Endothelial cell of umbilical vein (primary cell): ENCODE results near the gene NR6A1. TPM values are rescaled to one million over a fixed set of nuclear protein-coding genes. Genes with fewer than 3 reads are reported as not detected.

Source experiments
- BruUV-seq: library from RNA; stranded (reverse); fragments of 400-500 nt; replicated peaks from 2 replicates; lab custom pipeline; 2021; lab: Mats Ljungman, UMichigan
- CTCF ChIA-PET: fragments of 300-600, 350-600 bp; sonication (Branson Sonifier 250); formaldehyde crosslinking; loops from one replicate; lab custom pipeline; 2021; ENCODE audit warnings: antibody characterized with exemption, inconsistent platforms; lab: Charles Lee
- POLR2A ChIA-PET: fragments of 300-600, 350-600 bp; sonication (Branson Sonifier 250); formaldehyde crosslinking; loops from one replicate; lab custom pipeline; 2021; ENCODE audit warnings: antibody characterized with exemption, inconsistent platforms; lab: Charles Lee
- DNase-seq: peaks from one replicate; pipeline ENCODE4 v3.0.0-alpha.2; 2011; ENCODE audit warnings: low read depth, low spot score
- FAIRE-seq: peaks from 2 replicates; lab custom pipeline; 2011; peaks lifted over from hg19 to GRCh38; lab: Jason Lieb, UNC
- H2AFZ ChIP-seq: 2 replicates; pipeline ENCODE4 v1.6.0; 2012; ENCODE audit warnings: low read depth, low read length, control low read depth, inconsistent platforms
- H3K27ac ChIP-seq: 2 replicates; pipeline ENCODE4 v1.5.1; 2011; ENCODE audit warnings: low read depth, mild to moderate bottlenecking, control low read depth, low read length, moderate library complexity; ENCODE audit not compliant: insufficient read depth
- H3K27me3 ChIP-seq, 2 experiments: 2 replicates each; pipeline versions ENCODE4 v1.6.0 to v1.6.1; 2011; ENCODE audit warnings: low read length in 2 of 2, mixed read lengths in 1 of 2; ENCODE audit not compliant: control insufficient read depth in 2 of 2, insufficient read depth in 2 of 2
- H3K36me3 ChIP-seq, 2 experiments: 2 replicates in 1 of 2; 3 replicates in 1 of 2; pipeline ENCODE4 v1.5.1; 2011; ENCODE audit warnings: low read length in 2 of 2, mild to moderate bottlenecking in 1 of 2, moderate library complexity in 1 of 2; ENCODE audit not compliant: control insufficient read depth in 2 of 2, insufficient read depth in 2 of 2; ENCODE audit errors: extremely low read depth in 1 of 2
- H3K4me1 ChIP-seq: 3 replicates; pipeline ENCODE4 v1.5.1; 2011; ENCODE audit warnings: mild to moderate bottlenecking, low read length; ENCODE audit not compliant: control insufficient read depth, insufficient read depth; ENCODE audit errors: extremely low read depth
- H3K4me2 ChIP-seq: 2 replicates; pipeline ENCODE4 v1.6.1; 2011; ENCODE audit warnings: low read length, control low read depth, mixed read lengths; ENCODE audit not compliant: insufficient read depth
- H3K4me3 ChIP-seq, 3 experiments: fragments of 200-600 bp in 1 of 3; sonication (generic), shearing (Covaris generic) in 1 of 3; replicated peaks in 1 of 3; 2 replicates each; pipeline ENCODE4 v1.5.1; 2011 to 2016; ENCODE audit warnings: control low read depth in 3 of 3, low read length in 3 of 3, mild to moderate bottlenecking in 2 of 3, inconsistent platforms in 1 of 3, low read depth in 1 of 3, moderate library complexity in 1 of 3; ENCODE audit not compliant: insufficient read depth in 1 of 3
- H3K79me2 ChIP-seq: 2 replicates; pipeline ENCODE4 v1.6.0; 2012; ENCODE audit warnings: low read length, inconsistent platforms; ENCODE audit not compliant: control insufficient read depth, insufficient read depth
- H3K9ac ChIP-seq: replicated peaks from 2 replicates; pipeline ENCODE3; 2011; ENCODE audit warnings: low read length, control low read depth; ENCODE audit not compliant: insufficient read depth; ENCODE audit errors: extremely low read depth
- H3K9me1 ChIP-seq: replicated peaks from 3 replicates; pipeline ENCODE4 v1.6.0; 2011; ENCODE audit warnings: mild to moderate bottlenecking, low read length; ENCODE audit not compliant: control insufficient read depth, insufficient read depth; ENCODE audit errors: extremely low read depth
- H3K9me3 ChIP-seq: replicated peaks from 2 replicates; pipeline ENCODE4 v1.5.1; 2012; ENCODE audit warnings: low read length, inconsistent platforms; ENCODE audit not compliant: control insufficient read depth, insufficient read depth
- H4K20me1 ChIP-seq: replicated peaks from 2 replicates; pipeline ENCODE3; 2011; ENCODE audit warnings: mild to moderate bottlenecking, low read length; ENCODE audit not compliant: control insufficient read depth, insufficient read depth; ENCODE audit errors: extremely low read depth
- CTCF ChIP-seq, 2 donors: IDR thresholded peaks; 1 replicate in 1 of 2; 2 replicates in 1 of 2; pipeline ENCODE4 v1.5.1; 2011; ENCODE audit warnings: low read length in 2 of 2, mild to moderate bottlenecking in 2 of 2, moderate library complexity in 2 of 2, control low read depth in 1 of 2, inconsistent platforms in 1 of 2, low read depth in 1 of 2; ENCODE audit not compliant: insufficient read depth in 1 of 2; ENCODE audit errors: extremely low read depth in 1 of 2
- EZH2 ChIP-seq: IDR thresholded peaks from 2 replicates; pipeline ENCODE4 v1.6.1; 2012; ENCODE audit warnings: borderline replicate concordance, low read depth, mild to moderate bottlenecking, moderate library complexity, low read length, inconsistent platforms; ENCODE audit not compliant: severe bottlenecking
- FOS ChIP-seq: IDR thresholded peaks from 2 replicates; pipeline ENCODE4 v1.6.1; 2011; ENCODE audit warnings: mild to moderate bottlenecking, low read length, moderate library complexity, borderline replicate concordance; ENCODE audit not compliant: insufficient read depth
- GATA2 ChIP-seq: IDR thresholded peaks from 2 replicates; pipeline ENCODE4 v1.7.0; 2011; ENCODE audit warnings: low read depth, mild to moderate bottlenecking, moderate library complexity, mixed read lengths, low read length; ENCODE audit not compliant: insufficient read length, insufficient read depth
- JUN ChIP-seq: IDR thresholded peaks from 2 replicates; pipeline ENCODE4 v1.6.1; 2011; ENCODE audit warnings: borderline replicate concordance, low read depth; ENCODE audit not compliant: insufficient read length, insufficient read depth
- MYC ChIP-seq: IDR thresholded peaks from one replicate; pipeline ENCODE4 v1.6.1; 2011; ENCODE audit warnings: mild to moderate bottlenecking, low read depth, low read length
- POLR2A ChIP-seq: IDR thresholded peaks from 2 replicates; pipeline ENCODE4 v1.6.1; 2012; ENCODE audit warnings: low read depth, mild to moderate bottlenecking, control low read depth, low read length
- POLR2AphosphoS5 ChIP-seq: IDR thresholded peaks from 2 replicates; pipeline ENCODE4 v1.6.1; 2012; ENCODE audit warnings: low read depth, mild to moderate bottlenecking, control low read depth, low read length, moderate library complexity; ENCODE audit not compliant: insufficient read depth
- dilution Hi-C: fragments of 300-500 bp; cut with MboI; formaldehyde crosslinking; loops from one replicate; pipeline ENCODE4 v1.15.0; 2019; ENCODE audit warnings: low sequenced_read_pairs; ENCODE audit not compliant: extremely low pct_ligation_motif_present
- intact Hi-C: fragments of 100-400 bp; cut with micrococcal nuclease; formaldehyde crosslinking; loops from one replicate; pipeline ENCODE4 v1.10.0; 2022
- polyA plus RNA-seq, 4 experiments: library from polyadenylated mRNA; depleted of rRNA in 3 of 4; stranded (reverse) in 3 of 4; unstranded in 1 of 4; fragments of >200 nt; gene quantifications; 2 replicates each; pipeline versions ENCODE4 v1.2.1 to v1.2.3, GENCODE V29; 2011 to 2012; ENCODE audit warnings: missing spikeins in 1 of 4
- total RNA-seq: library from RNA; stranded (reverse); gene quantifications from 2 replicates; pipeline ENCODE4 v1.2.3, GENCODE V29; 2021
- TF ChIP-seq, protein P1 (sequence below): IDR thresholded peaks from 2 replicates; pipeline ENCODE4 v1.6.1; 2011; ENCODE audit not compliant: insufficient read depth, insufficient read length

NR6A1 gene
- total and polyA plus RNA-seq, 2 donors (not counting 3 experiments of a cell fraction or from before 2014, with no cell fraction given) = 0.17 to 1.2 TPM

GRCh38 chr9:124474151-124474550 lies 297.0 kb downstream of the NR6A1 start:
- dilution Hi-C loops = no loop called here
- POLR2A ChIA-PET = no interaction called here
- Histone ChIP-seq H2AFZ (no peak overlapping the region), H4K20me1 (no peaks in the 10 kb centered on the region), H3K9me1 (no peaks in the 10 kb centered on the region), H3K4me1 (no peaks in the 10 kb centered on the region), H3K4me3 (no peak overlapping the region), H3K27ac (no peak overlapping the region), H3K9ac (no peak overlapping the region), H3K79me2 (no peaks in the 10 kb centered on the region), H3K4me2 (no peak overlapping the region), H3K9me3 (no peaks in the 10 kb centered on the region), H3K27me3 (peaks cover 17 to 19% of the 10 kb centered on the region in 2 experiments), H3K36me3 (no peaks in the 10 kb centered on the region)
- no TSS peak for BruUV-seq
- intact Hi-C loops = no loop called here
- CTCF ChIA-PET = interaction anchor here (1.1 to 1.3 kb wide), 2 partner anchors 28 to 63 kb away, joined by 3 read pairs; no protein-coding TSS in a partner anchor
- FAIRE-seq (no peak), DNase-seq (no peak)
- no peak for TF ChIP-seq JUN
- no peak for TF ChIP-seq FOS
- TF ChIP-seq, protein P1, sequence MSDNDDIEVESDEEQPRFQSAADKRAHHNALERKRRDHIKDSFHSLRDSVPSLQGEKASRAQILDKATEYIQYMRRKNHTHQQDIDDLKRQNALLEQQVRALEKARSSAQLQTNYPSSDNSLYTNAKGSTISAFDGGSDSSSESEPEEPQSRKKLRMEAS = no peak
- no peak for TF ChIP-seq CTCF (IDR thresholded peaks at IDR 0.05; ENCODE audit: extremely low read depth in 1 of 2, insufficient read depth in 1 of 2, low read depth in 1 of 2, low read length in 2 of 2)
- TF ChIP-seq GATA2 = no peak
- TF ChIP-seq EZH2 = no peak
- no peak for TF ChIP-seq POLR2A
- TF ChIP-seq MYC = no peak
- no peak for TF ChIP-seq POLR2AphosphoS5
